HFFc6 (cell line): Measurements from ENCODE around the gene ZNF221. TPM values are rescaled to one million over a fixed set of nuclear protein-coding genes. Genes with fewer than 3 reads are reported as not detected.
A peak's percentile ranks its signal among the peaks of the same experiment; 100 is the strongest.

ENCODE experiments used
- DNase-seq: peaks from one replicate; pipeline ENCODE4 v3.0.0-alpha.2; 2018
- H3K27ac Mint-ChIP-seq: 2 replicates; pipeline ENCODE4 v1.8.0; 2020; ENCODE audit warnings: mild to moderate bottlenecking, mixed read lengths
- H3K27me3 Mint-ChIP-seq: 2 replicates; pipeline ENCODE4 v1.8.0; 2021; ENCODE audit warnings: mild to moderate bottlenecking, moderate library complexity, mixed read lengths; ENCODE audit not compliant: insufficient read depth
- H3K36me3 Mint-ChIP-seq: 2 replicates; pipeline ENCODE4 v1.8.0; 2021; ENCODE audit warnings: low read depth, mixed read lengths
- H3K4me1 Mint-ChIP-seq: 2 replicates; pipeline ENCODE4 v1.8.0; 2020; ENCODE audit warnings: low read depth, mixed read lengths
- H3K4me3 Mint-ChIP-seq: 2 replicates; pipeline ENCODE4 v1.8.0; 2020; ENCODE audit warnings: mild to moderate bottlenecking, moderate library complexity, mixed read lengths
- H3K9me3 Mint-ChIP-seq: 2 replicates; pipeline ENCODE4 v1.8.0; 2020; ENCODE audit warnings: mild to moderate bottlenecking, mixed read lengths
- total RNA-seq, 6 experiments: library from RNA; stranded (reverse); fragmentation: NEBNext Ultra II Directional; extraction: Animal tissue kit (Norgen Biotek cat#: 25700); gene quantifications; 2 replicates in 1 of 6; 3 replicates in 5 of 6; pipeline ENCODE4 v1.2.3, GENCODE V29; 2021
- TF ChIP-seq, protein P1 (sequence below): fragments of 200-600 bp; sonication (generic); IDR thresholded peaks from 2 replicates; pipeline ENCODE4 v1.5.0; 2021; ENCODE audit warnings: antibody characterized with exemption, mild to moderate bottlenecking

Gene ZNF221
- total RNA-seq, 6 experiments from 2014 or later, result 3.6 to 4.3 (median 4.1) TPM

DNA sequence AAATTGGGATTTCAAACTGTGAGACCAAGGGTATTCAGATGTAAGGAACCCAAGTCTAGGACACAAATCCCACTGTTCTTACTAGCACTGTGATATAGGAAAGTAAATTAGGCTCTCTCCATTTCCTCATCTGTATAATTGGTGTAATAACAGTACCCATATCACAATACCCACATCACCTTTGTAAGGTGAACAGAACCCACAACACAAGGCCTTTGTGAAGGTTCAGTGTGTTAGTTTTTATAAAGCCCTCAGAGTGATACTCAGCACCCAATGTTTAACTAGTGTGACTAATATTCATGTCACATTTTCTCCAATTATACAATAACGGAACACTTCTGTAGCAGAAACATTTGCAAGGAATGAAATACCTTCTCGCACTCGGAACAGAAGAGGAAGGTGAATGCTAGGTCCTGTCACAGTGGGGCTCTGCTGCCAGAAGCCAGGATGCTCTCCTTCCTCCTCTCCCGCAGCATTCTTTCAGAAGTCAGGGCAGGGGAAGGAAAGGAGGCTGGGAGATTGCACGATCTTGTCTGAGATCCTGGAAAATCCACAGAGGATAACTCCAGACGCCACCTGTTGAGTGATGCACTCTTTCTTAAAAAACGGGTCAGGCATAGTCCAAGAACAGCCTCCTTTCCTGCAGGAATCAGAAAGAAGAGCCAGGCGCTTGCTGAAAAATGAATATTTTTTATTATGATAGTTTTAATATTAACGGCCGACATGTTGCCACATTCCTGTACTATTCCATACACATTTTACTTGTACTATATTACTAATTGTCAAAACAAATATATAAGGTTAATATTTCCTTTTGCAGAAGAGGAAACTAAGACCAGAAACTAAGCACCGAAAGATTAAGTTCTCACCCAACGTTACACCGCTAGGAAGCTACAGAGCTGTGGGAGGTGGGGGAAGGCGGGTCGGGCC, 16.7 kb upstream of the ZNF221 start:
- H3K9me3 Mint-ChIP-seq, result no peaks in the 10 kb centered on the region; the same call in 1 of the 2 replicates
- DNase-seq, result peak; percentile 1
- H3K36me3 Mint-ChIP-seq, result peaks cover 32% of the 10 kb centered on the region
- TF ChIP-seq, protein P1, sequence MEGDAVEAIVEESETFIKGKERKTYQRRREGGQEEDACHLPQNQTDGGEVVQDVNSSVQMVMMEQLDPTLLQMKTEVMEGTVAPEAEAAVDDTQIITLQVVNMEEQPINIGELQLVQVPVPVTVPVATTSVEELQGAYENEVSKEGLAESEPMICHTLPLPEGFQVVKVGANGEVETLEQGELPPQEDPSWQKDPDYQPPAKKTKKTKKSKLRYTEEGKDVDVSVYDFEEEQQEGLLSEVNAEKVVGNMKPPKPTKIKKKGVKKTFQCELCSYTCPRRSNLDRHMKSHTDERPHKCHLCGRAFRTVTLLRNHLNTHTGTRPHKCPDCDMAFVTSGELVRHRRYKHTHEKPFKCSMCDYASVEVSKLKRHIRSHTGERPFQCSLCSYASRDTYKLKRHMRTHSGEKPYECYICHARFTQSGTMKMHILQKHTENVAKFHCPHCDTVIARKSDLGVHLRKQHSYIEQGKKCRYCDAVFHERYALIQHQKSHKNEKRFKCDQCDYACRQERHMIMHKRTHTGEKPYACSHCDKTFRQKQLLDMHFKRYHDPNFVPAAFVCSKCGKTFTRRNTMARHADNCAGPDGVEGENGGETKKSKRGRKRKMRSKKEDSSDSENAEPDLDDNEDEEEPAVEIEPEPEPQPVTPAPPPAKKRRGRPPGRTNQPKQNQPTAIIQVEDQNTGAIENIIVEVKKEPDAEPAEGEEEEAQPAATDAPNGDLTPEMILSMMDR, result peak; percentile 15; the same call in 1 of the 2 replicates
- no peaks in the 10 kb centered on the region; the same call in 1 of the 2 replicates for H3K27me3 Mint-ChIP-seq
- peak overlapping the region; percentile 92 for H3K27ac Mint-ChIP-seq
- H3K4me1 Mint-ChIP-seq, result peaks cover 15% of the 10 kb centered on the region
- H3K4me3 Mint-ChIP-seq, result peak overlapping the region; percentile 98

DNA sequence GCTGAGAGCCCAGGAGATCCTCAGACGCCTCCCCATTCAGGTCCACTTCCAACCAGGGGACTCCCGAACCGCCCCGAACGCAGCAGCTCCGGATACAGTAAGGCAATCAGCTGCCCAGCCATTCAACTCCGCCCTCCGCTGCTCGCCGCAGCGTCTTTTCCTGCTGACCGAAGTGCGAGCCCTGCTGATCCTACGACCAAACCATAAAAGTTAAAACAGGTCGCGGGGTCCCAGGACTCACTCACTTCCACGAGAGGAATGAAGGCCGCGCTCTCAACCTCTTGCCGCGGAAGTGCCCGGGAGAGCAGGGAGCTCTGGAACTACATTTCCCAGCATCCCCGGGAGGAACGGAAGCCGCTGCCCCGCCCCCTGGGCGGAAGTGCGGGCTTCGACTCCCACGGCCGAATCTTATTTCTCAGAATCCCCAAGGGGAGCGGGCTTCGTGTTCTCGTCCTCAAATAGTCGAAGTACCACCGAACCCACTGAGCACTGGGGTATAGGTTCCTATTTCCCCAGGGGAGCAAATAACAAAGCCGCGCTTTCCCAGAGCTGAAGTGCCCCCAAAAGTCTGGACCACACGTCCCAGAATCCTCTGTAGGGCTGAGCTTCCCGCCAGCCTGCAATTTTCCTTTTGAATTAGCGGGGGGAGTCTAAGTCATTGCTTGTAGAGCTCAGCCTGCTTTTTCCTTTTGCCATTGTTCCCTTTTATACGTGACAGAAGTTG, 15.9 kb upstream of the ZNF221 start, which contains the start of gene ZNF45:
Gene ZNF45 (minus strand): TSS at position 298 of the 724 bp plus-strand sequence. CDS start 13,097 bp downstream, outside the sequence.
- Mint-ChIP-seq H3K9me3 (peaks cover 4% of the 10 kb centered on the region; the same call in 1 of the 2 replicates), H3K4me3 (peak within 1 kb of the TSS; percentile 98), H3K36me3 (peaks cover 24% of the 10 kb centered on the region), H3K4me1 (peaks cover 15% of the 10 kb centered on the region), H3K27me3 (no peaks in the 10 kb centered on the region; the same call in none of the 2 replicates), H3K27ac (peak within 1 kb of the TSS; percentile 92)
- DNase-seq, result peak; percentile 77
- TF ChIP-seq, protein P1, result no peak

- no peaks in the 10 kb centered on the region; the same call in none of the 2 replicates for H3K27me3 Mint-ChIP-seq
- DNase-seq, result no peak
- peaks cover 15% of the 10 kb centered on the region for H3K4me1 Mint-ChIP-seq
- TF ChIP-seq, protein P1, result no peak
- H3K36me3 Mint-ChIP-seq, result peaks cover 14% of the 10 kb centered on the region
- no peak overlapping the region for H3K27ac Mint-ChIP-seq
- no peak overlapping the region for H3K4me3 Mint-ChIP-seq
- peaks cover 4% of the 10 kb centered on the region; the same call in 1 of the 2 replicates for H3K9me3 Mint-ChIP-seq
Measured at GRCh38 chr19:43936188-43936587, 14.8 kb upstream of the ZNF221 start.

DNA sequence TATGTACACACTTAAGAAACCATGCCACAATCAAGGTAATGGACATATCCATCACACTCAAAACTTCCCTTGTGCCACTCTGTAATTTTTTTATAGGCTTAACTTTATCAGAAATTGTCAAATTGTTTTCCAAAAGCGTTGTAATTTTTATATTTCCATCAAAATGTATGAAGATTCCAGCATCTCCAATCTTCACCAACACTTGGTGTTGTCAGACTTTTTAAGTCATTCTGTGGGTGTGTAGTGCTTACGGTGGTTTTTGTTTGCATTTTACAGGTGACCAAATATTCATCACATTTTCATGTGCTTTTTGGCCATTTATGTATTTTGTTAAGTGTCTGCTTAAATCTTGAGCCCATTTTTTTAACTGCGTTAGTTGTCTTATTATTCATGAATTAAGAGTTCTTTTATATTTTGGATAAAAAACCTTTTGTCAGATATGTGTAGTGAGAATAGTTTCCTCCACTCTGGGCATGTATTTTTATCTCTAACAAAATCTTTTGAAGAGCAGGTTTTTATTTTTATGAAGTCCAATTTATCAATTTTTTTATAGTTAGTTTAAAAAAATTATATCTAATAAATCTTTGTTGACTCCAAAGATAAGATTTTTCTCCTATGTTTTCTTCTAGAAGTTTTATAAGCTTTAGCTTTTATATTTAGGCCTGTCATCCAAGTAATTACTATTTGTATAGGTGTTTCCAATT, 11.3 kb upstream of the ZNF221 start:
- Mint-ChIP-seq H3K4me1 (peaks cover 6% of the 10 kb centered on the region; the same call in 1 of the 2 replicates), H3K27ac (no peak overlapping the region), H3K36me3 (no peaks in the 10 kb centered on the region), H3K27me3 (no peaks in the 10 kb centered on the region; the same call in none of the 2 replicates), H3K9me3 (peaks cover 4% of the 10 kb centered on the region; the same call in 1 of the 2 replicates), H3K4me3 (no peak overlapping the region)
- TF ChIP-seq, protein P1, result no peak
- no peak for DNase-seq

DNA sequence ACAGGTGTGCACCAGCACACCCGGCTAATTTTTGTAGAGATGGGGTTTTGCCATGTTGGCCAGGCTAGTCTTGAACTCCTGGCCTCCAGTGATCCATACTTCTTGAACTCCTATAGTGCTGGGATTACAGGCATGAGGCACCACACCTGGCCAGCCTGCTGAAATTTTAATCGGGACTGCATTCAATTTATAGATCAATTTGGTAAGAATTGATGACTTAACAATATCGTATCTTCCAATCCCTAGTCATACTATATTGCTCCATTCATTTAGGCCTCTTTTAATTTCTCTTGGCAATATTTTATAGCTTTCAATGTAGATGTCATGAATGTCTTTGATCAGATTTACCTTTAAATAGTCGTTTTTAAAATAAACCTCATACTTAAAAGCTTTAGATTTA, 10.3 kb upstream of the ZNF221 start:
- DNase-seq, result no peak
- Mint-ChIP-seq H3K27me3 (no peaks in the 10 kb centered on the region; the same call in none of the 2 replicates), H3K4me1 (peaks cover 2% of the 10 kb centered on the region; the same call in 1 of the 2 replicates), H3K9me3 (peaks cover 4% of the 10 kb centered on the region; the same call in 1 of the 2 replicates), H3K36me3 (no peaks in the 10 kb centered on the region), H3K27ac (no peak overlapping the region), H3K4me3 (no peak overlapping the region)
- TF ChIP-seq, protein P1, result no peak
